Measurements from ENCODE around the gene CCDC177.

Gene CCDC177

DNA sequence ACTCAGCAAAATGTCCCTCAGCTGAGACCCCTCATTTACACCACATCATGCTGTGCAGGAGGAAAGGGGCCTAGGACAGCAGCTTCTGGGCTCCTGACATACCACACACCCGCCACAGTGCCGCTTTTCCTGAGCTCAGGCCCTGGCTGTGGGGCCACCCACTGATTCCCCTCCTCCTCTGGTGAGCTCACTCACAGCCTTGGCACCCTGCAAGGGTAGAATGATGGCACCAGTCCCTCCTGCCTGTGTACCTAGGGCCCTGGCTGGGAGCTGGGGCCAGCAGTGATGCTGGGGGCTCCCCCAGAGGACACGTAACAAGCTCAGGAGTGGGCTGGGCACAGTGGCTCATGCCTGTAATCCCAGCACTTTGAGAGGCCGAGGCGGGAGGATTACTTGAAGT, 45.7 kb downstream of the CCDC177 start:
- DNase-seq (ENCODE audit: low read depth) = no peak

DNA sequence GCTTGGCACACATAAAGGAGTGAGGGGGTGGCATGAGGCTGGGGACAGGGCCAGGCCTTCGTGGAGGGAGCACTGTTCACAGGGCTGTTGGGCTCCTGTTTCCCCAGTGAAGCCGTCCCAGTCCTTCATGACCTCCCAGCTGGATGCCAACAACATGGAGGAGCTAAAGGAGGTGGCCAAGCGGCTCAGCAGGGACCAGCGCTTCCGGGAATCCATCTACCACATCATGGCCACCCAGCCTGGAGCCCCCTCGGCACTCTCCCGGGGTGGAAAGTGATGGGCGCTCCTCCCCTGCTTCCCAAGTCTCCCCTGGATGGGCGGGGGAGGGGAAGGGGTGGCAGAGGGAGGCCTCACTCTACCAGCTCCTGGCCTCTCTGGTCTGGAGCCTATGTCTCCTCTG, 46.5 kb downstream of the CCDC177 start:
- no peak for DNase-seq (ENCODE audit: low read depth)

- no peak for DNase-seq (ENCODE audit: low read depth)
Observed at GRCh38 chr14:69527635-69528034, 47.0 kb downstream of the CCDC177 start.

DNA sequence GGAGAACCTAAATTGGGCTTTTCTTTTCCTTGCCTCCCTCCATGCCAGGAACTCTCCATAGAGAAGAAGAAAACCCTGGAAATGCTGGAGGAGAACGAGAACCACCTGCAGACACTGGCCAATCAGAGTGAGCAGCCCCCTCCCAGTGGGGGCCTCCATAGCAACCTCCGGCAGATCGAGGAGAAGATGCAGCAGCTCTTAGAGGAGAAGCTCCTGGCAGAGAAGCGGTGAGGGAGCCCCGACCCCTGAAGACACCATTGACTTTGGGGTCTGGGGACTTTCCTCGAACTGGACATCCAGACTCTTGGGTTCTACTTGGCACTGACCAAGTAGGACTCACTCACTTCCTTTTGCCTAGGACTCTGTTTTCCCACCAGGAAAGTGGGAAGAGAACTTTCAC, 48.8 kb downstream of the CCDC177 start:
- no peak for DNase-seq (ENCODE audit: low read depth)

- no peak for DNase-seq (ENCODE audit: low read depth)
Observed at GRCh38 chr14:69522026-69522425, 52.6 kb downstream of the CCDC177 start.

Measured in activated T-cell treated with anti-CD3 and anti-CD28 coated beads for 1 hour (primary cell).